Omental fat pad (tissue), 4 donors: ENCODE data around the gene OPRL1. TPM values are rescaled to one million over a fixed set of nuclear protein-coding genes. Genes with fewer than 3 reads are reported as not detected.
A peak's percentile ranks its signal among the peaks of the same experiment; 100 is the strongest.

Experiments
- ATAC-seq: fragments of 150-250 bp; one replicate; pipeline ENCODE4 v1.9.1; 2016; ENCODE audit warnings: mild to moderate bottlenecking, moderate library complexity; ENCODE audit not compliant: low FRiP score
- DNase-seq: peaks from one replicate; pipeline ENCODE4 v3.0.0-alpha.2; 2019; ENCODE audit warnings: low spot score
- CTCF ChIP-seq, 3 donors: fragments of 450-650 bp; IDR thresholded peaks; one replicate each; pipeline ENCODE4 v1.5.1; 2016 to 2017; ENCODE audit warnings: antibody characterized with exemption in 3 of 3, mild to moderate bottlenecking in 3 of 3, moderate library complexity in 2 of 3
- total RNA-seq, 4 donors: library from RNA; depleted of rRNA; stranded (reverse); fragments of >200 nt; gene quantifications; one replicate each; pipeline ENCODE4 v1.1.0, GENCODE V29; 2016

OPRL1 gene
- total RNA-seq = 1 to 10 TPM in 3 of 4 donors, under 1 TPM in 1; 0.96 to 4.4 (median 1.4) TPM

GRCh38 chr20:64080013-64080812 is at the start of gene OPRL1:
TSS of gene OPRL1 (plus strand) at chr20:64080082. CDS start at chr20:64092721, 12,639 bp downstream.
- DNase-seq = no peak
- TF ChIP-seq CTCF (IDR thresholded peaks at IDR 0.05) = no peak
- peak; percentile 6 for ATAC-seq

- TF ChIP-seq CTCF (IDR thresholded peaks at IDR 0.05) = no peak
- DNase-seq (no peak), ATAC-seq (no peak)
These were observed 49.3 kb upstream of the OPRL1 start for GRCh38 chr20:64030371-64031134.

- no peak for ATAC-seq
- TF ChIP-seq CTCF (IDR thresholded peaks at IDR 0.05) = no peak
These were observed 48.0 kb upstream of the OPRL1 start for GRCh38 chr20:64031822-64032314.

GRCh38 chr20:64032706-64033624 is 46.9 kb upstream of the OPRL1 start:
- ATAC-seq (no peak), DNase-seq (no peak)
- no peak for TF ChIP-seq CTCF (IDR thresholded peaks at IDR 0.05)

More at GRCh38 chr20:64031822-64032314, 48.0 kb upstream of the OPRL1 start:
- no peak for DNase-seq

- TF ChIP-seq CTCF (IDR thresholded peaks at IDR 0.05) = no peak
- no peak for ATAC-seq
- no peak for DNase-seq
These were observed 45.8 kb upstream of the OPRL1 start for GRCh38 chr20:64033981-64034493.
